Peyer's patch (tissue), 4 donors: Measurements from ENCODE around the gene PRDM5.

Source experiments
- CTCF ChIP-seq, 6 experiments: fragments of 450-650 bp in 4 of 6; fragments of 200-600 bp in 2 of 6; sonication (generic) in 1 of 6; IDR thresholded peaks; one replicate each; pipeline ENCODE4 v1.5.1; 2017 to 2019; ENCODE audit warnings: antibody characterized with exemption in 6 of 6, mild to moderate bottlenecking in 3 of 6, moderate library complexity in 1 of 6
- POLR2A ChIP-seq, 2 donors: fragments of 450-650 bp; IDR thresholded peaks; one replicate each; pipeline ENCODE4 v1.5.1; 2017; ENCODE audit warnings: antibody characterized with exemption in 2 of 2, mild to moderate bottlenecking in 2 of 2, moderate library complexity in 2 of 2

GRCh38 chr4:120918788-120919187 lies 3.7 kb downstream of the PRDM5 start:
- no peak for TF ChIP-seq POLR2A (IDR thresholded peaks at IDR 0.05)
- no peak for TF ChIP-seq CTCF (IDR thresholded peaks at IDR 0.05)
